Mammary epithelial cell (primary cell): ENCODE results near the gene GUCY2D.

Experiments used
- EZH2 ChIP-seq: IDR thresholded peaks from 2 replicates; pipeline ENCODE4 v1.6.1; 2012; ENCODE audit warnings: low read length, inconsistent platforms, borderline replicate concordance
- TF ChIP-seq, protein P1 (sequence below), 2 donors: IDR thresholded peaks in 1 of 2; conservative IDR thresholded peaks in 1 of 2; 2 replicates each; pipeline ENCODE4 v1.5.1; 2011 to 2012; ENCODE audit warnings: inconsistent platforms in 2 of 2, low read length in 2 of 2, mild to moderate bottlenecking in 2 of 2, control low read depth in 1 of 2, low read depth in 1 of 2; ENCODE audit not compliant: insufficient read depth in 1 of 2; ENCODE audit errors: extremely low read depth in 1 of 2

DNA sequence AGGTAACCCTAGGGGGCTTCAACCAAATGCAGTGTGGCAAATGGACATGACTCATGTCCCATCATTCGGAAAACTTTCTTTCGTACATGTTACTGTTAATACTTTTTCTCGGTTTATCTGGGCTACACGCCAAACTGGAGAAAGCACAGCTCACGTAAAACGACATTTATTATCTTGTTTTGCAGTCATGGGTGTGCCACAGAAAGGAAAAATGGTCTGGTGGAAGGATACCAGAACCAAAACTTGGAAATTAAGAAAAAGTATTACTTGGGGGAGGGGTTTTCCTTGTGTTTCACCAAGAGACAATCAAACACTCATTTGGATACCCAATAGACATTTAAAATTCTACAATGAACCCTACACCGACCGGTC, 60.0 kb downstream of the GUCY2D start:
- TF ChIP-seq, protein P1, sequence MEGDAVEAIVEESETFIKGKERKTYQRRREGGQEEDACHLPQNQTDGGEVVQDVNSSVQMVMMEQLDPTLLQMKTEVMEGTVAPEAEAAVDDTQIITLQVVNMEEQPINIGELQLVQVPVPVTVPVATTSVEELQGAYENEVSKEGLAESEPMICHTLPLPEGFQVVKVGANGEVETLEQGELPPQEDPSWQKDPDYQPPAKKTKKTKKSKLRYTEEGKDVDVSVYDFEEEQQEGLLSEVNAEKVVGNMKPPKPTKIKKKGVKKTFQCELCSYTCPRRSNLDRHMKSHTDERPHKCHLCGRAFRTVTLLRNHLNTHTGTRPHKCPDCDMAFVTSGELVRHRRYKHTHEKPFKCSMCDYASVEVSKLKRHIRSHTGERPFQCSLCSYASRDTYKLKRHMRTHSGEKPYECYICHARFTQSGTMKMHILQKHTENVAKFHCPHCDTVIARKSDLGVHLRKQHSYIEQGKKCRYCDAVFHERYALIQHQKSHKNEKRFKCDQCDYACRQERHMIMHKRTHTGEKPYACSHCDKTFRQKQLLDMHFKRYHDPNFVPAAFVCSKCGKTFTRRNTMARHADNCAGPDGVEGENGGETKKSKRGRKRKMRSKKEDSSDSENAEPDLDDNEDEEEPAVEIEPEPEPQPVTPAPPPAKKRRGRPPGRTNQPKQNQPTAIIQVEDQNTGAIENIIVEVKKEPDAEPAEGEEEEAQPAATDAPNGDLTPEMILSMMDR (conservative IDR thresholded peaks at IDR 0.05 in 1 of 2, IDR thresholded peaks at IDR 0.05 in 1 of 2; ENCODE audit: extremely low read depth in 1 of 2, insufficient read depth in 1 of 2, low read depth in 1 of 2, low read length in 2 of 2): no peak
- TF ChIP-seq EZH2: no peak
